DMS53 (cell line): Measurements from ENCODE around the gene CAPN9.
"Not testable (repeated sequence)": the region's sequence is repeated elsewhere in the genome, so short reads cannot be mapped to it uniquely, and the experiment has no call there.

ENCODE experiments used
- DNase-seq: peaks from one replicate; lab custom pipeline; 2025; lab: John Stamatoyannopoulos, UW

CAPN9 gene

GRCh38 chr1:230746617-230747016 is 571 bp upstream of the CAPN9 start:
- DNase-seq: no peak

GRCh38 chr1:230747890-230748800 is 957 bp downstream of the CAPN9 start:
- DNase-seq: peak; percentile 90

- DNase-seq: peak; percentile 58
These were observed 2.0 kb downstream of the CAPN9 start for GRCh38 chr1:230749150-230749549.

GRCh38 chr1:230749635-230750034 is 2.4 kb downstream of the CAPN9 start:
- peak; percentile 65 for DNase-seq

- peak; percentile 92 for DNase-seq
These were observed 3.4 kb downstream of the CAPN9 start for GRCh38 chr1:230750576-230750975.

- peak; percentile 71 for DNase-seq
These were observed 3.9 kb downstream of the CAPN9 start for GRCh38 chr1:230750986-230751625.

- peak; percentile 97 for DNase-seq
These were observed 5.2 kb downstream of the CAPN9 start for GRCh38 chr1:230752407-230752806.

GRCh38 chr1:230753191-230753585 is 6.0 kb downstream of the CAPN9 start:
- DNase-seq: peak; percentile 66

- peak; percentile 89 for DNase-seq
These were observed 6.5 kb downstream of the CAPN9 start for GRCh38 chr1:230753586-230754251.

- no peak for DNase-seq
These were observed 7.6 kb downstream of the CAPN9 start for GRCh38 chr1:230754796-230755195.

GRCh38 chr1:230757856-230758708 is 10.9 kb downstream of the CAPN9 start:
- no peak for DNase-seq

- DNase-seq: no peak
These were observed 11.7 kb downstream of the CAPN9 start for GRCh38 chr1:230758709-230759368.

GRCh38 chr1:230759369-230760065 is 12.3 kb downstream of the CAPN9 start:
- no peak for DNase-seq

- DNase-seq: peak; percentile 66
These were observed 13.2 kb downstream of the CAPN9 start for GRCh38 chr1:230760360-230760827.

GRCh38 chr1:230761443-230762167 is 14.4 kb downstream of the CAPN9 start:
- DNase-seq: no peak

GRCh38 chr1:230763927-230764591 is 16.9 kb downstream of the CAPN9 start:
- DNase-seq: no peak

- no peak for DNase-seq
These were observed 19.1 kb downstream of the CAPN9 start for GRCh38 chr1:230766318-230766717.

GRCh38 chr1:230767859-230768612 is 20.8 kb downstream of the CAPN9 start:
- DNase-seq: not testable (repeated sequence)
